ENCODE results near the gene PYROXD2.

PYROXD2 gene

DNA sequence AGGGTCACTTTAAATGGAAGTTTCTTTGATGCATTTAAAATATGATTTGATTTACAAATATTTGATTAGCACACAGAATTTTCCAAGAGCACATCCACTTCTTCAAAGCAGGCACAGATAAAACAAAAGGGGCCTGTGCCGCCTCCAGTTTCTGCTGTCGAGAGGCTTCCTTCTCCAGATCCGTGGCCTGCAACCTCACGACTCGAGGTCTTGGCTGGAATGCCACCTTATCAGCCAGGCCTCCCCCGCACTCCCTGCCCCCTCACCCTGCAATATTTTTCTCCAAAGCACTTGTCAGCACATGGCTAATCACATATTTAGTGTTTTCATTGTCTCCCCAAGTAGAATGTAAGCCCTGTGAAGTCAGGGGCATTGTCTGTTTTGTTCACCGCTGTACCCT, 12.5 kb downstream of the PYROXD2 start:
- no peak overlapping the region for H3K4me3 ChIP-seq (ENCODE audit: low read depth, low read length)
- TF ChIP-seq, protein P1, sequence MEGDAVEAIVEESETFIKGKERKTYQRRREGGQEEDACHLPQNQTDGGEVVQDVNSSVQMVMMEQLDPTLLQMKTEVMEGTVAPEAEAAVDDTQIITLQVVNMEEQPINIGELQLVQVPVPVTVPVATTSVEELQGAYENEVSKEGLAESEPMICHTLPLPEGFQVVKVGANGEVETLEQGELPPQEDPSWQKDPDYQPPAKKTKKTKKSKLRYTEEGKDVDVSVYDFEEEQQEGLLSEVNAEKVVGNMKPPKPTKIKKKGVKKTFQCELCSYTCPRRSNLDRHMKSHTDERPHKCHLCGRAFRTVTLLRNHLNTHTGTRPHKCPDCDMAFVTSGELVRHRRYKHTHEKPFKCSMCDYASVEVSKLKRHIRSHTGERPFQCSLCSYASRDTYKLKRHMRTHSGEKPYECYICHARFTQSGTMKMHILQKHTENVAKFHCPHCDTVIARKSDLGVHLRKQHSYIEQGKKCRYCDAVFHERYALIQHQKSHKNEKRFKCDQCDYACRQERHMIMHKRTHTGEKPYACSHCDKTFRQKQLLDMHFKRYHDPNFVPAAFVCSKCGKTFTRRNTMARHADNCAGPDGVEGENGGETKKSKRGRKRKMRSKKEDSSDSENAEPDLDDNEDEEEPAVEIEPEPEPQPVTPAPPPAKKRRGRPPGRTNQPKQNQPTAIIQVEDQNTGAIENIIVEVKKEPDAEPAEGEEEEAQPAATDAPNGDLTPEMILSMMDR (IDR thresholded peaks at IDR 0.05; ENCODE audit: insufficient read depth, low read depth, low read length, missing control alignments): no peak
- DNase-seq (ENCODE audit: low read depth): no peak

DNA sequence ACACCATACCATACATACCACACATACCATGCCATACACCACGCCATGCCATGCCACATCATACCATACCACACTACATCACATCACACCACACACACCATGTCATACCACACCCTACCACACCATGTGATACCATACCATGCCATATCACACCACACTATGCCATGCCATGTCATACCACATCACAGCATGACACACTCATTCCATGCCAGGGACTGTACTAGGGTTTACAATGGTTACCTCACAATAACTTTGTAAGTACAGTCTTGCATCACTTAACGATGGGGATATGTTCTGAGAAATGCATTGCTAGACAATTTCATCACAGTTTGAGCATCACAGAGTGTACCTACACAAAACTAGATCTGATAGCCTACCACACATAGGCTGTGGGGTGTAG, 14.5 kb downstream of the PYROXD2 start:
- no peak for DNase-seq (ENCODE audit: low read depth)
- H3K4me3 ChIP-seq (ENCODE audit: low read depth, low read length): no peak overlapping the region
- TF ChIP-seq, protein P1 (IDR thresholded peaks at IDR 0.05; ENCODE audit: insufficient read depth, low read depth, low read length, missing control alignments): no peak

DNA sequence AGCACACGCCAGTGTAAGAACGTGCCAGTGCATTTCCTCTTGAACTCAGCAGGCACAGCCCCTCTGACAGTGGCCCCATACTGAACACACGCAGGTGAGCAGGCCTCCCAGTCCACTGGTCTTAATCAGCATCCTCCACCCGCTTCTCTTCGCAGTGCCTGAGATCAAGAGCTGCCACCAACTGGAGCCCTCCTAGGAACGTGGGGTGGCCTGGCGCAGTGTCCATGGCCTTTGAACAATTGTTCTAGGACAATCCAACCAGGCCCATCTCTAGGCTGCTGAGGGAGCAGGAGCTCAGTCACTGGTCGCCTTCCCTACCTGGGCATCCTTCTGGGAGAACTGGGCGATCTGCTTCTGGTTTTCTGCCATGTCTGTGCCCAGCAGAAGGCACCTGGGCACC, 15.2 kb downstream of the PYROXD2 start:
- TF ChIP-seq, protein P1 (IDR thresholded peaks at IDR 0.05; ENCODE audit: insufficient read depth, low read depth, low read length, missing control alignments): no peak
- DNase-seq (ENCODE audit: low read depth): no peak
- H3K4me3 ChIP-seq (ENCODE audit: low read depth, low read length): no peak overlapping the region

DNA sequence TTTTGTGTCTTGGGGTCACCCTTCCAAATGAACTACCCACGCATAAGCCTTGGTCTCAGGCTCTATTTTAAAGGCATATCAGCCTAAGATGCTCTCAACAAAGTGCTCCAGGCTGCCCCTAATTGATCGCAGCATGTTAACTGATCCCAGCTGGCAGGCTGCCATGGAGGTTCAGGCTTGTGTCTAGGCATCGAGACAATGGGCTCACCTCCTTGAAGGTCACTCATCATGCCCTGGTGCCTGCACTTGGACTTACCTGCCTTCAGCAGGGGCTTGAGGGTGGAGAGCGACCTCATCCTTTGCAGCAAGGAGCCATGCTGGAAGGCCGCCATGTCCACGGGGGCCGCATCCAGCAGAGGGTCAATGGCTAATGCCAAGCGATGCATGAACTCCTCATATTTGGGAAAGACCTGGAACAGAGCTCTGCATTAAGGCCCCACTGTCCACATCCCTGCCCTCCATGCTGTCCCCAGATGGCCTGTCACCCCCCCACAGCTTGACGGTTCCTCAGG, 17.8 kb downstream of the PYROXD2 start:
- TF ChIP-seq, protein P1 (IDR thresholded peaks at IDR 0.05; ENCODE audit: insufficient read depth, low read depth, low read length, missing control alignments): no peak
- no peak for DNase-seq (ENCODE audit: low read depth)
- no peak overlapping the region for H3K4me3 ChIP-seq (ENCODE audit: low read depth, low read length)

DNA sequence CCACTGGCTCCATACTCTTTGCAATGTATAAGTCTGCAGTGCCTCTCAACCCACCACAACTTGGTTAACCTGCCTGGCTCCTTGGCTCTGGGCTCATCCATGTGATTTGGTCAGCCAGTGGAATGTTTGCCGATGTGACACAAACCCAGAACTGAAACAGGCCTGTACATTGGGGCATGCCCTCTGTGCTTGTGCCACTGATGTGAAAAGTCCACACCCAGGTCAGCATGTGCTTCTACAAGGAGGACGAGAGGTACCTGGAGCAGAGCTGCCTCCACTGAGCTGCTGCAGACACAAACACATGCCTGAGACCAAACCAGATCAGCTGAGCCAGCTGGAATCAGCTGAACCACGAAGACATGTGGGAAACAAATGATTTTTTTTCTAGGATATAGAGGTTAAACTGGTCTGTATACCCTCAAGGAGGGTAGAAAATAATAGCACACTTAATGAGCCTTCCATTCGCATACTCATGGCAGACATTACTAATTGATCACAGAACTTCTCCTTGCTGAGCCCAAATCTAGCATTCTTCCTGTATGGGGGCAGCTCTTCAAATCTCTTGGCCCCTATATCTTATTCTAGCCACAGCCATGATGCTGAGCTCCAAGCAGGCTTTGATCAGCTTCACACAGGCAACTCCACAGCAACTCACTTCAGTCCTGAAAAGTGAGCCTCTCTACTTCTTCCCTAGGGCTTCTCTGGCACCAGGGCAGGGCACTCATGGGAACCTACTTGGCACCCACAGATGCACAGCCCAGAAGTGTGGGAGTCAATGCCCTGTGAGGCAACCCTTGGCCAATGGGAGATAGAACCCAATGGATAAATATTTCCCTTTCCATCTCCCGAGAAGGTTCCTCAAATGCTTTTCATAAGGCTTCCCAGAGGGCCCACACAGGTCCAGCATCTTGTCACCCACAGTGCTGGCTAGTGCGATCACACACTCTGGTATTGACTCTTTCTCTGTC, 18.6 kb downstream of the PYROXD2 start:
- TF ChIP-seq, protein P1 (IDR thresholded peaks at IDR 0.05; ENCODE audit: insufficient read depth, low read depth, low read length, missing control alignments): no peak
- no peak overlapping the region for H3K4me3 ChIP-seq (ENCODE audit: low read depth, low read length)
- DNase-seq (ENCODE audit: low read depth): no peak

DNA sequence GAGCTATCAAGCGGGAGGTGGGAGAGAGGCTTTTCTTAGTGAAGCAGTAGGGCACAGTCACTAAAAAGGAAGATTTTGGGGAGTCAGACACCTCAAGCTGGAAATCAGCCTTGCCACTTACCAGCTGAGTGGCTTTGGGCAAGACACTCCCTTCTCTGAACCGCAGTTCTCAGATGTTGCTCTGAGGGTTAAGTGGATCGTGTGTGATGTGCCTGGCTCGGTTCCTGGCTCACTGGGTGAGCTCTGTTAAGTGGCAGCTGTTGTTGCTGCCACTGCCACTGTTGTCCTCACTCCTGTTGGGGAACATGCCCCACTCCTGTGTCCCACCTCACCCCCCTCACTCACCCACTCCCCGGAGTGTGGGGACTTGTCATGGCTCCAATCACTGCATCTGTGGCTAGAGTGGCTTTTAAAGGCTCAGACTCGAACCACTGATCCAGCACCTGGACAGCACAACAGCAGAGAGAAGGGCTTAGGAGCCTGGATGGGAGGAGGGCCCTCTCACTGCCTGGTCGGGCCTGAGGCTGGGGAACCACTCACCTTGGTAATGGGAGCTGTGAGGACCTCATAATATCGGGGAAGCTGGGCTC, 20.0 kb downstream of the PYROXD2 start:
- DNase-seq (ENCODE audit: low read depth): no peak
- TF ChIP-seq, protein P1 (IDR thresholded peaks at IDR 0.05; ENCODE audit: insufficient read depth, low read depth, low read length, missing control alignments): no peak
- no peak overlapping the region for H3K4me3 ChIP-seq (ENCODE audit: low read depth, low read length)

All from GM12865 (cell line).